RWPE2 (cell line): ENCODE data around the gene ANO1.
"Not testable (repeated sequence)": the region's sequence is repeated elsewhere in the genome, so short reads cannot be mapped to it uniquely, and the experiment has no call there.

Source experiments
- ATAC-seq: fragments of 200-7000 bp; cut with Tn5 transposase; 3 replicates; pipeline ENCODE4 v1.9.1; 2021; ENCODE audit warnings: low read depth
- DNase-seq: peaks from one replicate; pipeline ENCODE4 v3.0.0-alpha.2; 2020; ENCODE audit warnings: low spot score
- H3K27ac ChIP-seq: fragments of 450-650 bp; 2 replicates; pipeline ENCODE4 v1.5.1; 2017; ENCODE audit warnings: mild to moderate bottlenecking; ENCODE audit not compliant: poor library complexity, severe bottlenecking
- H3K27me3 ChIP-seq: fragments of 250-450 bp; sonication (Bioruptor Pico); 2 replicates; pipeline ENCODE4 v1.5.1; 2021; ENCODE audit warnings: mild to moderate bottlenecking, moderate library complexity; ENCODE audit not compliant: insufficient read depth, poor library complexity, severe bottlenecking
- H3K36me3 ChIP-seq: fragments of 250-450 bp; sonication (Bioruptor Pico); 2 replicates; pipeline ENCODE4 v1.5.1; 2020; ENCODE audit warnings: low read depth, mild to moderate bottlenecking, moderate library complexity
- H3K4me1 ChIP-seq: fragments of 250-450 bp; sonication (Bioruptor Pico); 2 replicates; pipeline ENCODE4 v1.5.1; 2021; ENCODE audit warnings: mild to moderate bottlenecking, moderate library complexity; ENCODE audit not compliant: insufficient read depth, poor library complexity, severe bottlenecking
- H3K4me3 ChIP-seq: fragments of 250-450 bp; sonication (Bioruptor Pico); 2 replicates; pipeline ENCODE4 v1.5.1; 2021; ENCODE audit warnings: mild to moderate bottlenecking, moderate library complexity; ENCODE audit not compliant: severe bottlenecking
- H3K9me3 ChIP-seq: fragments of 250-450 bp; sonication (Bioruptor Pico); 2 replicates; pipeline ENCODE4 v1.5.1; 2021; ENCODE audit warnings: mild to moderate bottlenecking, moderate library complexity; ENCODE audit not compliant: severe bottlenecking
- TF ChIP-seq, protein P1 (sequence below): fragments of 450-650 bp; IDR thresholded peaks from one replicate; pipeline ENCODE4 v1.5.1; 2017; ENCODE audit warnings: mild to moderate bottlenecking, moderate library complexity; ENCODE audit not compliant: poor library complexity, severe bottlenecking

ANO1 gene

DNA sequence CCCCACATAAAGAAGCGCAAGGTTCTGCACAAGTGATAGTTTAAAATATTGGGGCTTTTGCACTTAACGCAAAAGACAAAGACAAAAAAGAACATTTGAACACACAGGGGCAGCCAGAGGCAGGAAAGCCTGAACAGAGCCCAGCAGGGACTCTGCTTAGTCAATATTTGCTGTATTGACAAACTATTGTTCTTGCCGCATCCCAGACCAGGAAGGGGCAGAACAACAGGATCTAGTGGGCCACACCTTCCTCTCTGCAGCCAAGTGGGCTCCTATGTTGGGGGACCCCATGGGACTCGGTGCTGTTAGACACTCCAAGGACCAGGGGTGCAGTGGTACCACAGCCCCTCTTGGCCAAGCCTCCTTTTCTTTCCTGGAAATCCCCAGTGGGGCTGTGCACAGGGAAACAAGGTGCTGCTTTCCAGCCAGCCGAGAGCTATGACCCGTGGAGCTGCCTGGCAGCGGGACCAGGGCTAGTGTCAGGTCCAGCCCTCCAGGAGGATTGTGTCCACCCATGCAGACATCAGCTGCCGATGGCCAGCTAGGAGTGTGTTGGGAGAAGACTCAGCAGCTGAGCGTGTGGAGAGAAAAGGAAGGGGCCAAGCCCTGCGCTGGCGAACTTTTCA is 43.3 kb upstream of the ANO1 start:
- H3K9me3 ChIP-seq = no peaks in the 10 kb centered on the region
- DNase-seq (no peak), ATAC-seq (no peak)
- H3K4me3 ChIP-seq = no peak overlapping the region
- H3K4me1 ChIP-seq = no peaks in the 10 kb centered on the region
- H3K27me3 ChIP-seq = no peaks in the 10 kb centered on the region
- TF ChIP-seq, protein P1, sequence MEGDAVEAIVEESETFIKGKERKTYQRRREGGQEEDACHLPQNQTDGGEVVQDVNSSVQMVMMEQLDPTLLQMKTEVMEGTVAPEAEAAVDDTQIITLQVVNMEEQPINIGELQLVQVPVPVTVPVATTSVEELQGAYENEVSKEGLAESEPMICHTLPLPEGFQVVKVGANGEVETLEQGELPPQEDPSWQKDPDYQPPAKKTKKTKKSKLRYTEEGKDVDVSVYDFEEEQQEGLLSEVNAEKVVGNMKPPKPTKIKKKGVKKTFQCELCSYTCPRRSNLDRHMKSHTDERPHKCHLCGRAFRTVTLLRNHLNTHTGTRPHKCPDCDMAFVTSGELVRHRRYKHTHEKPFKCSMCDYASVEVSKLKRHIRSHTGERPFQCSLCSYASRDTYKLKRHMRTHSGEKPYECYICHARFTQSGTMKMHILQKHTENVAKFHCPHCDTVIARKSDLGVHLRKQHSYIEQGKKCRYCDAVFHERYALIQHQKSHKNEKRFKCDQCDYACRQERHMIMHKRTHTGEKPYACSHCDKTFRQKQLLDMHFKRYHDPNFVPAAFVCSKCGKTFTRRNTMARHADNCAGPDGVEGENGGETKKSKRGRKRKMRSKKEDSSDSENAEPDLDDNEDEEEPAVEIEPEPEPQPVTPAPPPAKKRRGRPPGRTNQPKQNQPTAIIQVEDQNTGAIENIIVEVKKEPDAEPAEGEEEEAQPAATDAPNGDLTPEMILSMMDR = no peak
- no peaks in the 10 kb centered on the region for H3K36me3 ChIP-seq
- no peak overlapping the region for H3K27ac ChIP-seq

DNA sequence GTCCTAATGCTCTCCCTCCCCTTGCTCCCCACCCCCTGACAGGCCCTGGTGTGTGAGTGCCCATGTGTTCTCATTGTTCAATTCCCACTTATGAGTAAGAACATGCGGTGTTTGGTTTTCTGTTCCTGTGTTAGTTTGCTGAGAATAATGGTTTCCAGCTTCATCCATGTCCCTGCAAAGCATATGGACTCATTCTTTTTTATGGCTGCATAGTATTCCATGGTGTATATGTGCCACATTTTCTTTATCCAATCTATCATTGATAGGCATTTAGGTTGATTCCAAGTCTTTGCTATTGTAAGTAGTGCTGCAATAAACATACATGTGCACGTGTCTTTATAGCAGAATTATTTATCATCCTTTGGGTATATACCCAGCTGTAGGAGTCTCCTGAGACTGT is 42.5 kb upstream of the ANO1 start:
- ATAC-seq, H3K27me3 ChIP-seq: not testable (repeated sequence)

DNA sequence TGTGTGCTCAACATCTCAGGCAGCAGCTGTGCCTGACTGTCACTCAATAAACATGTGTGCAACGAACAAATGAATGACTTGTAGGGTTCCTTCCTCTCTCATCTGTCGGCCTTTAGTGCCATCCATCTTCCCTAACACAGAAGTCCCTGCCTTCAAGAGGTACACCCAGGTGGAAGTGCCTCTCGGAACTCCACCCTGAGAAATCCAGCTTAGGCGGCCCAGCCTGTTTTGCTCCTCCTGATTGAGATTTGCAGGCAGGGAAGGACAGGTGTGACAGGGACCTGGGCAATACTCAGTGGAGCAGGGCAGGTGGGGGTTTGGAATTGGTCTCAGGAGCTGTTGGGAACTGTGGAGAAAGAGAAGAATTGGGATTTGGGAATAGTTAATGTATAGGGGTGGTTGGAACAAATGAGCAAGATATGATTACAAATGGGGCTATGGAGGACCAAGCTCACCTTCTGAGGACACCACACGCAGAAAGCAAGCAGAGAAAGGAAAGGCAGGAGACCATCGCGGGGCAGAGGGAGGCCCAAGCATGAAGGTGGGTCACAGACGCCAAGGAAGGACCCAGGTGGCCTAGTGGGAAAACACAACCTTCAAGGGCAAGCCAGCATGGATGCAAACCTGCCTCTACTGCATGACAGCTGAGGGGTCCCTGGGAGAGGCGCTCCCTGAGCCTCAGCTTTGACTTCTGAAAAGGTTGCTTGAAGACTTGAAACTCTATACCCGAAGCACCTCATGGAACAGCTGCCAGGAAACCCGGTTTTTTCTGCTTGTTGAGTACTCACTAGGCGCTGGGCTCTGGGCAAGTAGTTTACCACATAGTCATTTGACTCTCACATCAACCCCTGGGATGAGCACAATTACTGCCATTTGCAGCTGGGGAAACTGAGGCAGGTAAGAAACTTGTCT is 40.9 kb upstream of the ANO1 start:
- H3K4me1 ChIP-seq = no peaks in the 10 kb centered on the region
- no peaks in the 10 kb centered on the region for H3K36me3 ChIP-seq
- no peaks in the 10 kb centered on the region for H3K9me3 ChIP-seq
- DNase-seq = no peak
- H3K4me3 ChIP-seq = no peak overlapping the region
- no peak for ATAC-seq
- TF ChIP-seq, protein P1 = no peak
- no peak overlapping the region for H3K27ac ChIP-seq
- no peaks in the 10 kb centered on the region for H3K27me3 ChIP-seq

More for the DNA sequence above, 42.5 kb upstream of the ANO1 start:
- not testable (repeated sequence) for DNase-seq, H3K4me3 ChIP-seq, H3K36me3 ChIP-seq, H3K4me1 ChIP-seq, H3K27ac ChIP-seq, H3K9me3 ChIP-seq

DNA sequence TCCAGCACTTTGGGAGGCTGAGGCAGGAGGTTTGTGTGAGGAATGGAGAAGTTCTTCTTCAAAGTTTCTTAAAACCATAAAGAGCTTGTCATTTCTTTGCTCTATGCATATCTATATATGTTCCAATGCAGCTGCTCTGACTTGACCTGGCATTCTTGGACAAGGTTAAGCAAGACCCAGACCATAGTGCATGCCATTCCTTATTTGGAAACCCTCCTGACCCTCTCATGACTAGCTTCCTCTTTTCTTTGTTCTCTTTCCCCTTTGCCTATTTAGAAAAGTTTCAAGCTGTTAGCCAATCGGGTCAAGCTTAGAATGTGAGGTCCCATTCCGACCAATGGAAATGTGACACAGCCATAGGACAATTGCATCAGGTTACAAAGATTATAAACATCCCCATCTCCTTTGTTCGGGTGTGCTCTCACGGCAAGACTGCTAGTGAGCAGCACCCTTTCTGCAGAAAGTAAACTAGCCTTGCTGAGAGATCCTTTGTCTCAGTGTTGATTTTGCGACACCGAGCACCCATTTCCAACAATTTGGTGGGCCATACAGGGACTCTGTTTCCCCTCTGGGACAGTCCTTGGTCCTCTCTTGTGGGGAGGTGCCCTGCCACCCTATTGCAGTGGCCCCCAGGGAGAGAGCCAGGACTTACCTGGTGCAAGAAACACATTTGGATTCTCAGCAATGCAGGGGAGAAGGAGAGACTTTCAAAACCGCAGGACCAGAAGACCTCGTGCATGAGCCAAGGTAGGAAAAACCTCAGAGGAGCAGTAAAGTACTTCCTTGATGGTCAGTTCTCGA is 39.9 kb upstream of the ANO1 start:
- ATAC-seq (no peak), DNase-seq (no peak)
- Histone ChIP-seq H3K36me3 (no peaks in the 10 kb centered on the region), H3K27me3 (no peaks in the 10 kb centered on the region), H3K4me1 (no peaks in the 10 kb centered on the region), H3K4me3 (no peak overlapping the region), H3K27ac (no peak overlapping the region), H3K9me3 (peaks cover 7% of the 10 kb centered on the region)
- TF ChIP-seq, protein P1 = no peak

DNA sequence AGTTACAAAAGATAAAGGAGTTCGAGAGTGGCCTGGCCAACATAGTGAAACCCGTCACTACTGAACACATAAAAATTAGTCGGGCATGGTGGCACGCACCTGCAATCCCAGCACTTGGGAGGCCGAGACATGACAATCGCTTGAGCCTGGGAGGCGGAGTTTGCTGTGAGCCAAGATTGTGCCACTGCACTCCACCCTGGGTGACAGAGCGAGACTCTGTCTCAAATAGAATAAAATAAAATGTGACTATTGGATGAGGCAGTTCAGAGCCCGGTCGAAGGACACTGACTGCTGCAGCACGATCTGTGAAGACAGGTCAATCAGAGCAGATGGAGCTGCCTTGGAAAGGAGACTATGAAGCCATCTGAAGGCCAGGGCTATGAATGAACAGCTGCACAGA is 37.7 kb upstream of the ANO1 start:
- no peaks in the 10 kb centered on the region for H3K36me3 ChIP-seq
- ATAC-seq (no peak), DNase-seq (no peak)
- peaks cover 23% of the 10 kb centered on the region for H3K9me3 ChIP-seq
- no peak overlapping the region for H3K27ac ChIP-seq
- TF ChIP-seq, protein P1 = no peak
- no peaks in the 10 kb centered on the region for H3K27me3 ChIP-seq
- no peaks in the 10 kb centered on the region for H3K4me1 ChIP-seq
- H3K4me3 ChIP-seq = no peak overlapping the region
